Measurements from ENCODE around the gene NUAK1. TPM values are rescaled to one million over a fixed set of nuclear protein-coding genes. Genes with fewer than 3 reads are reported as not detected.

The NUAK1 gene
- total RNA-seq, 1 experiment from 2014 or later = 50.3 TPM

GRCh38 chr12:106039646-106040404 is 98.9 kb downstream of the NUAK1 start:
- DNase-seq (ENCODE audit: low read depth, low spot score) (no peak), ATAC-seq (no peak)
- ChIA-PET POLR2A (no interaction called here), CTCF (no interaction called here)
- Histone ChIP-seq H3K4me1 (ENCODE audit: control insufficient read depth, insufficient read depth, low read length) (no peaks in the 10 kb centered on the region), H3K27me3 (ENCODE audit: control insufficient read depth, insufficient read depth, low read length) (no peaks in the 10 kb centered on the region), H3K36me3 (ENCODE audit: control insufficient read depth, insufficient read depth, low read length) (no peaks in the 10 kb centered on the region), H3K9me3 (ENCODE audit: control insufficient read depth, insufficient read depth, low read depth, low read length) (no peaks in the 10 kb centered on the region), H3K4me3 (ENCODE audit: low read depth in 2 of 2, low read length in 2 of 2) (no peak overlapping the region), H3K27ac (ENCODE audit: low read length) (no peak overlapping the region)
- no peak for TF ChIP-seq TCF7L2 (IDR thresholded peaks at IDR 0.05; ENCODE audit: low read depth, low read length)
- no peak for TF ChIP-seq SIN3A (IDR thresholded peaks at IDR 0.05; ENCODE audit: borderline replicate concordance, insufficient read depth, low read depth, low read length)
- TF ChIP-seq, protein P1, sequence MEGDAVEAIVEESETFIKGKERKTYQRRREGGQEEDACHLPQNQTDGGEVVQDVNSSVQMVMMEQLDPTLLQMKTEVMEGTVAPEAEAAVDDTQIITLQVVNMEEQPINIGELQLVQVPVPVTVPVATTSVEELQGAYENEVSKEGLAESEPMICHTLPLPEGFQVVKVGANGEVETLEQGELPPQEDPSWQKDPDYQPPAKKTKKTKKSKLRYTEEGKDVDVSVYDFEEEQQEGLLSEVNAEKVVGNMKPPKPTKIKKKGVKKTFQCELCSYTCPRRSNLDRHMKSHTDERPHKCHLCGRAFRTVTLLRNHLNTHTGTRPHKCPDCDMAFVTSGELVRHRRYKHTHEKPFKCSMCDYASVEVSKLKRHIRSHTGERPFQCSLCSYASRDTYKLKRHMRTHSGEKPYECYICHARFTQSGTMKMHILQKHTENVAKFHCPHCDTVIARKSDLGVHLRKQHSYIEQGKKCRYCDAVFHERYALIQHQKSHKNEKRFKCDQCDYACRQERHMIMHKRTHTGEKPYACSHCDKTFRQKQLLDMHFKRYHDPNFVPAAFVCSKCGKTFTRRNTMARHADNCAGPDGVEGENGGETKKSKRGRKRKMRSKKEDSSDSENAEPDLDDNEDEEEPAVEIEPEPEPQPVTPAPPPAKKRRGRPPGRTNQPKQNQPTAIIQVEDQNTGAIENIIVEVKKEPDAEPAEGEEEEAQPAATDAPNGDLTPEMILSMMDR (IDR thresholded peaks at IDR 0.05) = no peak
- no peak for TF ChIP-seq REST (IDR thresholded peaks at IDR 0.05; ENCODE audit: insufficient read depth in 1 of 2, low read depth in 2 of 2, low read length in 1 of 2)
- TF ChIP-seq POLR2AphosphoS5 (IDR thresholded peaks at IDR 0.05; ENCODE audit: low read depth, low read length) = no peak
- intact Hi-C loops (cut with micrococcal nuclease; ENCODE audit: unreplicated experiment) = loop anchor here (10.0 kb wide), 1 partner anchor 615 kb away; no protein-coding TSS in a partner anchor
- in situ Hi-C loops (cut with HindIII; ENCODE audit: low pct_unique_long_range_greater_than_20kb, low sequenced_read_pairs) = no loop called here
- no TSS peak for BruUV-seq (replicated peaks)

- CTCF ChIA-PET = no interaction called here
Observed at GRCh38 chr12:106039242-106039641, 99.5 kb downstream of the NUAK1 start.

More at GRCh38 chr12:106039242-106039641, 99.5 kb downstream of the NUAK1 start:
- TF ChIP-seq SIN3A (IDR thresholded peaks at IDR 0.05; ENCODE audit: borderline replicate concordance, insufficient read depth, low read depth, low read length) (no peak), TCF7L2 (IDR thresholded peaks at IDR 0.05; ENCODE audit: low read depth, low read length) (no peak), POLR2AphosphoS5 (IDR thresholded peaks at IDR 0.05; ENCODE audit: low read depth, low read length) (no peak), REST (IDR thresholded peaks at IDR 0.05; ENCODE audit: insufficient read depth in 1 of 2, low read depth in 2 of 2, low read length in 1 of 2) (no peak)
- TF ChIP-seq, protein P1 (IDR thresholded peaks at IDR 0.05) = no peak
- Histone ChIP-seq H3K9me3 (ENCODE audit: control insufficient read depth, insufficient read depth, low read depth, low read length) (no peaks in the 10 kb centered on the region), H3K27ac (ENCODE audit: low read length) (no peak overlapping the region), H3K36me3 (ENCODE audit: control insufficient read depth, insufficient read depth, low read length) (no peaks in the 10 kb centered on the region), H3K27me3 (ENCODE audit: control insufficient read depth, insufficient read depth, low read length) (no peaks in the 10 kb centered on the region), H3K4me1 (ENCODE audit: control insufficient read depth, insufficient read depth, low read length) (no peaks in the 10 kb centered on the region), H3K4me3 (ENCODE audit: low read depth in 2 of 2, low read length in 2 of 2) (no peak overlapping the region)
- in situ Hi-C loops (cut with HindIII; ENCODE audit: low pct_unique_long_range_greater_than_20kb, low sequenced_read_pairs) (no loop called here), intact Hi-C loops (cut with micrococcal nuclease; ENCODE audit: unreplicated experiment) (loop anchor here (10.0 kb wide), 1 partner anchor 614 kb away; no protein-coding TSS in a partner anchor)
- POLR2A ChIA-PET = no interaction called here
- BruUV-seq (replicated peaks) = no TSS peak
- ATAC-seq = no peak
- no peak for DNase-seq (ENCODE audit: low read depth, low spot score)
